BLaER1 (cell line): ENCODE measurements around the gene CLEC2D.
"Not testable (repeated sequence)": the region's sequence is repeated elsewhere in the genome, so short reads cannot be mapped to it uniquely, and the experiment has no call there.

Experiments
- H3K27ac ChIP-seq: shearing (Covaris generic); formaldehyde crosslinking; 2 replicates; pipeline ENCODE4 v1.8.1; 2022
- H3K27me3 ChIP-seq: shearing (Covaris generic); formaldehyde crosslinking; 2 replicates; pipeline ENCODE4 v1.8.1; 2022
- H3K36me3 ChIP-seq: shearing (Covaris generic); formaldehyde crosslinking; 2 replicates; pipeline ENCODE4 v1.8.1; 2022
- H3K4me1 ChIP-seq: shearing (Covaris generic); formaldehyde crosslinking; 2 replicates; pipeline ENCODE4 v1.8.1; 2022
- H3K4me2 ChIP-seq: shearing (Covaris generic); formaldehyde crosslinking; 2 replicates; pipeline ENCODE4 v1.8.1; 2022
- H3K4me3 ChIP-seq: shearing (Covaris generic); formaldehyde crosslinking; 2 replicates; pipeline ENCODE4 v1.8.1; 2022
- H3K9ac ChIP-seq: shearing (Covaris generic); formaldehyde crosslinking; 2 replicates; pipeline ENCODE4 v1.8.1; 2022
- H3K9me3 ChIP-seq: shearing (Covaris generic); formaldehyde crosslinking; 2 replicates; pipeline ENCODE4 v1.8.1; 2022
- H4K20me1 ChIP-seq: shearing (Covaris generic); formaldehyde crosslinking; 2 replicates; pipeline ENCODE4 v1.8.1; 2022
- Cebpa-rat ChIP-seq: shearing (Covaris generic); IDR thresholded peaks from 2 replicates; pipeline ENCODE4 v1.8.1; 2022

Gene CLEC2D

DNA sequence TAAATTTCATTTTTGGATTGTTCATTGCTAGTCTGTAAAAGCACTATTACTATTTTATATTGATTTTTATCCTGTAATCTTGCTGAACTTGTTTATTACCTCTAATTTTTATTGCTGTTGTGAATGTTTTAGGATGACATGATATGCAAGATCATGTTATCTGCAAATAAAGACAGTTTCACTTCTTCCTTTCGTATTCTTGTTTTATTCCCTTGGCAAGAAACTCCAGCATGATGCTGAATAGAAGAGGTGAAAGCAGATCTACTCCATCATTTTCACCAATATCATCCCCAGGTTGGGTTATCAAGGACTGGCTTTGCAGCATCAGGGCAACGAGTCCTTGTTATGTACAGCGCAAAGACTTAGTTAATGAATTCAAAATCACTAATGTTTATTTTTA lies 66.1 kb downstream of the CLEC2D start:
- Histone ChIP-seq H3K27ac (no peak overlapping the region), H3K36me3 (no peaks in the 10 kb centered on the region), H3K9ac (no peak overlapping the region), H4K20me1 (no peaks in the 10 kb centered on the region), H3K27me3 (no peaks in the 10 kb centered on the region), H3K4me3 (no peak overlapping the region), H3K9me3 (peaks cover 10% of the 10 kb centered on the region), H3K4me2 (no peak overlapping the region), H3K4me1 (peaks cover 26% of the 10 kb centered on the region)
- TF ChIP-seq Cebpa-rat, result no peak

DNA sequence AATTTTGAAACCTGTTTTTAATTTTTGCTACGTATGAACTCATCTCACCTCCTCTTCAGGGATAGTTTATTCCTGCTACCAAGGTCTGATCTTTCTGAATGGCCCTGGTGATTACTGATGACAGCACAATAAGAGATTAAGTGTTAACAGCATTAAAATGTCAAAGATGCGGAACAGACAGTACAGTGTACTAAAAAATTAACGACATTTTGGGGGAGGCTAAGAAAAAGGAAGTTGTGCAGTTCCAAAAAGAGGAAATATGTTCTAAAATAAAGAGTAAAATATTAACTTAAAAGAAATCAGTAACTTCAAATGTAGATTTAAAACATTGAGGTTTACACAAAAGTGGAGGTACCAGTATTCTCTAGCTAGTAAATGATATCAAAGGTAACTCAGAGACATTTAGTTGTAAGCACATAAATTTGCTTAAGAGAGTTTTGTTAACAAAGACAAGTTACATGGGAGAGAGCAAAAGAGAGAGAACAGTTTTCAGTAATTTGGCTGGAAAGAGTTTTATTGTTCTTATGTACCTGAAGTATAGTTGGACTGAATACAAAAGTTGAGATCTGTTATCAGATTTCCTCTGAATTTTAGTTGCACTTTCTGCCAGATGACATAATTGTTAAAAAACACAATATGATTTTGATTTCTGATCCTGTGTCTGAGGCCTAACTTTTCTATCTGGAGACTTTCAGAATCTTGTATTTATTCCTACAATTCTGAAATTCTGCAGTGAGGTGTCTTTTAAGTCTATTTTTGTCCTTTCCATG lies 67.6 kb downstream of the CLEC2D start:
- no peaks in the 10 kb centered on the region for H3K36me3 ChIP-seq
- H3K9me3 ChIP-seq, result peaks cover 10% of the 10 kb centered on the region
- H3K9ac ChIP-seq, result peak overlapping the region; percentile 8; the same call in 1 of the 2 replicates
- no peaks in the 10 kb centered on the region for H3K27me3 ChIP-seq
- peak overlapping the region; percentile 74 for H3K27ac ChIP-seq
- H3K4me3 ChIP-seq, result no peak overlapping the region
- no peak for TF ChIP-seq Cebpa-rat
- peaks cover 36% of the 10 kb centered on the region for H3K4me1 ChIP-seq
- H4K20me1 ChIP-seq, result no peaks in the 10 kb centered on the region
- peak overlapping the region; percentile 65 for H3K4me2 ChIP-seq

DNA sequence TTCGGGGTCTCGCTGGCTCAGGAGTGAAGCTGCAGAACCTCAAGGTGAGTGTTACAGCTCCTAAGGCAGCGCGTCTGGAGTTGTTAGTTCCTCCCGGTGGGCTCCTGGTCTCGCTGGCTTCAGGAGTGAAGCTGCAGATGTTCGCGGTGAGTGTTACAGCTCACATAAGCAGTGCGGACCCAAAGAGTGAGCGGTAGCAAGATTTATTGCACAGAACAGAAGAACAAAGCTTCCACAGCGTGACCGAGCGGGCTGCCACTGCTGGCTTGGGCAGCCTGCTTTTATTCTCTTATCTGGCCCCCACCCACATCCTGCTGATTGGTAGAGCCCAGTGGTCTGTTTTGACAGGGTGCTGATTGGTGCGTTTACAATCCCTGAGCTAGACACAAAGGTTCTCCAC lies 69.4 kb downstream of the CLEC2D start:
- H3K4me3 ChIP-seq, H3K36me3 ChIP-seq, H3K9ac ChIP-seq, H3K27ac ChIP-seq, H3K27me3 ChIP-seq, H4K20me1 ChIP-seq, H3K4me2 ChIP-seq: not testable (repeated sequence)
- Histone ChIP-seq H3K4me1 (peaks cover 48% of the 10 kb centered on the region), H3K9me3 (peaks cover 10% of the 10 kb centered on the region)

DNA sequence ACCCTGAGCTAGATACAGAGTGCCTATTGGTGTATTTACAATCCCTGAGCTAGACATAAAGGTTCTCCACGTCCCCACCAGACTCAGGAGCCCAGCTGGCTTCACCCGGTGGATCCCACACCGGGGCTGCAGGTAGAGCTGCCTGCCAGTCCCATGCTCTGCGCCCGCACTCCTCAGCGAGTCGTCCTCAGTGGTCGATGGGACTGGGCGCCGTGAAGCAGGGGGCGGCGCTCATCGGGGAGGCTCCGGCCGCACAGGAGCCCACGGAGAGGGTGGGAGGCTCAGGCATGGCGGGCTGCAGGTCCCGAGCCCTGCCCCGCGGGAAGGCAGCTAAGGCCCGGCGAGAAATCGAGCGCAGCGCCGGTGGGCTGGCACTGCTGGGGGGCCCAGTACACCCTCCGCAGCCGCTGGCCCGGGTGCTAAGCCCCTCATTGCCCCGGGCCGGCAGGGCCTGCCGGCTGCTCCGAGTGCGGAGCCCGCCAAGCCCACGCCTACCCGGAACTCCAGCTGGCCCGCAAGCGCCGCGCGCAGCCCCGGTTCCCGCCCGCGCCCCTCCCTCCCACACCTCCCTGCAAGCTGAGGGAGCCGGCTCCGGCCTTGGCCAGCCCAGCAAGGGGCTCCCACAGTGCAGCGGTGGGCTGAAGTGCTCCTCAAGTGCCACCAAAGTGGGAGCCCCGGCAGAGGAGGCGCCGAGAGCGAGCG lies 70.0 kb downstream of the CLEC2D start:
- peaks cover 10% of the 10 kb centered on the region for H3K9me3 ChIP-seq
- H3K4me1 ChIP-seq, result peaks cover 48% of the 10 kb centered on the region
- not testable (repeated sequence) for H3K9ac ChIP-seq, H3K27me3 ChIP-seq, H3K4me2 ChIP-seq, H3K36me3 ChIP-seq, H4K20me1 ChIP-seq, H3K4me3 ChIP-seq, H3K27ac ChIP-seq

DNA sequence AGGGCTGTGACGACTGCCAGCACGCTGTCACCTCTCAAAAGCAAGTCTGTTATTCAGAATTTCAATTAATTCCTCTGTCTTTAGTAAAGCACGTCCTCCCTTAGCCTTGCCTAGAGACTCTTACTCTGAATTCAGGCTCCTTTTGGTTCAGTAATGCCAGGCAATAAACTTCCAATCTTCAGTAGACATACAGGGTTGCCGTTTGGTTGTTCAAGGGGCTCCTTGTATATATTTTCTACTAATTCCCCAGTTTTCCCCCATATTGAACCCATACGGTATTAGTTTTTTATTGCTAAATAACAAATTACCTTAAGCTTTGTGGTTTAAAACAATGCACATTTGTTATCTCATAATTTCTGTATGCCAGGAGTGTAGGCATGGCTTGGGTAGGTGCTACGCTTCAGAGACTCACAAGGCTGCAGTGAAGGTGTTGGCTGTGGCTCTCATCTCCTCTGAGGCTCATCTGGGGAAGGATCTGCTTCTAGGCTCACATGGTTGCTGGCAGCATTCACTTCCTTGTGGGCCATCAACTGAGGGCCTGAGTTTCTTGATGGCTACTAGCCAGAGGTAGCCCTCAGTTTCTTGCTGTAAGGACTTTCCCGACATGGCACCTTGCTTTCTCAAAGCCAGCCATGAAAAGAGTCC lies 70.7 kb downstream of the CLEC2D start:
- H3K9ac ChIP-seq, result no peak overlapping the region
- peaks cover 10% of the 10 kb centered on the region for H3K9me3 ChIP-seq
- H3K4me2 ChIP-seq, result no peak overlapping the region

DNA sequence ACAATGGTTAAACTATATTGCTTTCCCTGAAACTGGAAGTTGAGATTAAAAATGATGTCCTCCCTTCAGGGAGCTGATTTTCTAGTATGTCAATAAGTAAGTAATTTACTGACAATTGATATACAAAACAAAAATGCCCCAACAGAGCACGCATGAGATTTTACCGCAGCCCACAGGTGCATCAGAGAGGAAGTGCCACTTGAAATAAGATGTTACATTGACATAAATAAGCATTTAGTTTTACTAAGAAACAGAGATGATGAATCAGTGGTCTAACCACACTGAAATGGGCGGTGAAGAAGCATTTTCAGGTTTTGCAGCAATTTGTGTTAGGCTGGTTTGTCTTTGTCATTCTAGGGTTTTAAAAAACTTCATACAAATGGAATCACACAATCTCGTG lies 72.2 kb downstream of the CLEC2D start:
- TF ChIP-seq Cebpa-rat, result no peak
- no peaks in the 10 kb centered on the region for H3K27me3 ChIP-seq
- no peaks in the 10 kb centered on the region for H3K36me3 ChIP-seq
- H3K9ac ChIP-seq, result no peak overlapping the region
- H3K4me3 ChIP-seq, result no peak overlapping the region
- H3K27ac ChIP-seq, result no peak overlapping the region
- H3K9me3 ChIP-seq, result peaks cover 10% of the 10 kb centered on the region
- peak overlapping the region; percentile 23 for H3K4me2 ChIP-seq
- H3K4me1 ChIP-seq, result peaks cover 47% of the 10 kb centered on the region
- H4K20me1 ChIP-seq, result no peaks in the 10 kb centered on the region

More for the DNA sequence above, 70.7 kb downstream of the CLEC2D start:
- no peaks in the 10 kb centered on the region for H3K27me3 ChIP-seq
- no peak for TF ChIP-seq Cebpa-rat
- H3K36me3 ChIP-seq, result no peaks in the 10 kb centered on the region
- no peak overlapping the region for H3K27ac ChIP-seq
- no peaks in the 10 kb centered on the region for H4K20me1 ChIP-seq
- peaks cover 52% of the 10 kb centered on the region for H3K4me1 ChIP-seq
- no peak overlapping the region for H3K4me3 ChIP-seq

DNA sequence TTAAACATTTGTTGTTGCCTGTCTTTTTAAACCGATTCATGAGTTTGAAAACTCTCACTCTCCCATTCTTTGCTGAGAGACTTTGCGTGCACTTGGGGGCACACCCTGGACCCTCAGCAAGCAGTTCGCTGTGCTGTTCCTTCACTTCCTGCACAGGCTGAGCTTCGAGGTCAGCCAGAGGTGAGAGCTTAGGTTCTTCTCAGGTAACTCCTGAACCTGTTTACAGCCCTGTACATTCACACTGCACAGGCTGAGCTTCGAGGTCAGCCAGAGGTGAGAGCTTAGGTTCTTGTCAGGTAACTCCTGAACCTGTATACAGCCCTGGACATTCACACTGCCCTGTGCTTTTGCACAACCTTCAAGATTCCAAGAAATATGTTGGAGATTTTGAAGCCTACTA lies 73.1 kb downstream of the CLEC2D start:
- Histone ChIP-seq H3K9ac (no peak overlapping the region), H3K4me3 (no peak overlapping the region), H4K20me1 (no peaks in the 10 kb centered on the region), H3K4me1 (peaks cover 43% of the 10 kb centered on the region), H3K27ac (no peak overlapping the region), H3K27me3 (no peaks in the 10 kb centered on the region), H3K36me3 (no peaks in the 10 kb centered on the region), H3K9me3 (peaks cover 10% of the 10 kb centered on the region), H3K4me2 (no peak overlapping the region)
- no peak for TF ChIP-seq Cebpa-rat

DNA sequence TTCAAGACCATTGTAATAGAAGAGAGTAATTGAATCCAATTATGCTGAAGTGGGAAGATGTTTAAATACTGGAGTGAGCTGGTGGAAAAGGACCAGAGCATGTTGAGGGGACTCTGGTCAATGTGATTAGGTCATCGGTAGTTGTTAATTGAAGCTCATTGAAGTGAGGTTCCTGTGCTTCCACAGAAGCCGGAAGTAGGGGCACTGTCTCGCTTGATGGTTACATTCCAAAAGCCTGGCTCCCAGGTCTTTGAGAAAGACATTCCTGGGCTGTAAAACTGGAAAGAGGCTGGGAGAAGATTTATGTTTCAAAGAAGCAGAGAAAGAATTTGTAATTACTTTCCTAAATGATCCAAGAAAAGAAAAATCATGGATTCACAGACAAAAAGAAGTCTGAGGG lies 75.7 kb downstream of the CLEC2D start:
- Histone ChIP-seq H3K4me2 (no peak overlapping the region), H3K9ac (no peak overlapping the region), H3K36me3 (no peaks in the 10 kb centered on the region), H4K20me1 (no peaks in the 10 kb centered on the region), H3K27ac (no peak overlapping the region), H3K9me3 (0 out of 2 replicates have a peak, but pooled peaks cover under 1% of the 10 kb centered on the region), H3K27me3 (no peaks in the 10 kb centered on the region), H3K4me3 (no peak overlapping the region), H3K4me1 (peaks cover 37% of the 10 kb centered on the region)
- no peak for TF ChIP-seq Cebpa-rat
